ENCODE results near the gene CGB7. TPM values are rescaled to one million over a fixed set of nuclear protein-coding genes. Genes with fewer than 3 reads are reported as not detected.

CGB7 gene
- polyA plus RNA-seq, 4 donors: 0.03 to 0.13 TPM; not detected in 2

GRCh38 chr19:49010453-49010852, 47.1 kb downstream of the CGB7 start:
- no peak for DNase-seq
- no peak for FAIRE-seq
- H3K4me3 ChIP-seq (ENCODE audit: low read depth in 1 of 3, low read length in 3 of 3): no peak overlapping the region
- H3K9me3 ChIP-seq (ENCODE audit: control insufficient read depth in 2 of 2, insufficient read depth in 1 of 2, low read depth in 1 of 2, low read length in 1 of 2): no peaks in the 10 kb centered on the region
- H3K27me3 ChIP-seq (ENCODE audit: control insufficient read depth in 3 of 3, insufficient read depth in 3 of 3, low read length in 3 of 3): no peaks in the 10 kb centered on the region
- peaks cover 3 to 78% (median 17%) of the 10 kb centered on the region in 3 donors for H3K36me3 ChIP-seq (ENCODE audit: control insufficient read depth in 3 of 3, insufficient read depth in 2 of 3, low read depth in 1 of 3, low read length in 3 of 3)
- WGBS, 3 donors: 91 to 93% (median 93%) methylated on average over 18 of the region's 18 CpGs
- no peaks in the 10 kb centered on the region for H3K4me1 ChIP-seq (ENCODE audit: control insufficient read depth in 3 of 3, insufficient read depth in 2 of 3, low read depth in 1 of 3, low read length in 2 of 3)
- H3K27ac ChIP-seq (ENCODE audit: low read depth in 1 of 3, low read length in 2 of 3): no peak overlapping the region

- DNase-seq (no peak), FAIRE-seq (no peak)
- Histone ChIP-seq H3K27me3 (ENCODE audit: control insufficient read depth in 3 of 3, insufficient read depth in 3 of 3, low read length in 3 of 3) (no peaks in the 10 kb centered on the region), H3K4me3 (ENCODE audit: low read depth in 1 of 3, low read length in 3 of 3) (no peak overlapping the region), H3K9me3 (ENCODE audit: control insufficient read depth in 2 of 2, insufficient read depth in 1 of 2, low read depth in 1 of 2, low read length in 1 of 2) (no peaks in the 10 kb centered on the region), H3K27ac (ENCODE audit: low read depth in 1 of 3, low read length in 2 of 3) (no peak overlapping the region), H3K36me3 (ENCODE audit: control insufficient read depth in 3 of 3, insufficient read depth in 2 of 3, low read depth in 1 of 3, low read length in 3 of 3) (peaks cover 0 to 77% (median 17%) of the 10 kb centered on the region in 3 donors), H3K4me1 (ENCODE audit: control insufficient read depth in 3 of 3, insufficient read depth in 2 of 3, low read depth in 1 of 3, low read length in 2 of 3) (no peaks in the 10 kb centered on the region)
- WGBS, 3 donors: 90 to 95% (median 94%) methylated on average over 15 to 18 of the region's 18 CpGs
Observed at GRCh38 chr19:49009828-49010227, 47.7 kb downstream of the CGB7 start.

GRCh38 chr19:49006905-49007304, 50.6 kb downstream of the CGB7 start:
- DNase-seq (no peak), FAIRE-seq (no peak)
- 96 to 98% (median 97%) methylated on average over 22 of the region's 22 CpGs for WGBS, 3 donors
- Histone ChIP-seq H3K27ac (ENCODE audit: low read depth in 1 of 3, low read length in 2 of 3) (no peak overlapping the region), H3K4me3 (ENCODE audit: low read depth in 1 of 3, low read length in 3 of 3) (no peak overlapping the region), H3K9me3 (ENCODE audit: control insufficient read depth in 2 of 2, insufficient read depth in 1 of 2, low read depth in 1 of 2, low read length in 1 of 2) (no peaks in the 10 kb centered on the region), H3K4me1 (ENCODE audit: control insufficient read depth in 3 of 3, insufficient read depth in 2 of 3, low read depth in 1 of 3, low read length in 2 of 3) (no peaks in the 10 kb centered on the region), H3K27me3 (ENCODE audit: control insufficient read depth in 3 of 3, insufficient read depth in 3 of 3, low read length in 3 of 3) (no peaks in the 10 kb centered on the region), H3K36me3 (ENCODE audit: control insufficient read depth in 3 of 3, insufficient read depth in 2 of 3, low read depth in 1 of 3, low read length in 3 of 3) (peaks cover 4 to 77% (median 25%) of the 10 kb centered on the region in 3 donors)

GRCh38 chr19:49004964-49005614, 52.5 kb downstream of the CGB7 start:
- FAIRE-seq: no peak
- H3K4me1 ChIP-seq (ENCODE audit: control insufficient read depth in 3 of 3, insufficient read depth in 2 of 3, low read depth in 1 of 3, low read length in 2 of 3): no peaks in the 10 kb centered on the region
- no peaks in the 10 kb centered on the region for H3K9me3 ChIP-seq (ENCODE audit: control insufficient read depth in 2 of 2, insufficient read depth in 1 of 2, low read depth in 1 of 2, low read length in 1 of 2)
- peaks cover 4 to 63% (median 20%) of the 10 kb centered on the region in 3 donors for H3K36me3 ChIP-seq (ENCODE audit: control insufficient read depth in 3 of 3, insufficient read depth in 2 of 3, low read depth in 1 of 3, low read length in 3 of 3)
- WGBS, 3 donors: 93 to 95% (median 94%) methylated on average over 7 of the region's 7 CpGs
- no peak overlapping the region for H3K4me3 ChIP-seq (ENCODE audit: low read depth in 1 of 3, low read length in 3 of 3)
- H3K27ac ChIP-seq (ENCODE audit: low read depth in 1 of 3, low read length in 2 of 3): no peak overlapping the region
- H3K27me3 ChIP-seq (ENCODE audit: control insufficient read depth in 3 of 3, insufficient read depth in 3 of 3, low read length in 3 of 3): no peaks in the 10 kb centered on the region
- DNase-seq: no peak

Other genes starting within 250 kb of the CGB7 start
- 10 to 100 TPM; 16.2 to 70.9 (median 30.2) TPM for gene BCAT2, start 246.7 kb downstream of the CGB7 start, polyA plus RNA-seq
- 100 to 1,000 TPM in 1 of 4 donors, 10 to 100 TPM in 1, 1 to 10 TPM in 1, not detected in 1; 4.4 to 102 (median 11.6) TPM for gene HSD17B14, start 221.3 kb downstream of the CGB7 start, polyA plus RNA-seq
- gene PLEKHA4, start 189.1 kb downstream of the CGB7 start, polyA plus RNA-seq: 10 to 100 TPM in 2 of 4 donors, 1 to 10 TPM in 2; 4.0 to 20.3 (median 12.8) TPM
- 10 to 100 TPM; 52.8 to 73.0 (median 60.6) TPM for gene PPP1R15A, start 185.3 kb downstream of the CGB7 start, polyA plus RNA-seq
- under 1 TPM in 2 of 4 donors, not detected in 2; 0.10 to 0.38 TPM for gene TULP2, start 159.0 kb downstream of the CGB7 start, polyA plus RNA-seq
- 100 to 1,000 TPM; 102 to 359 (median 228) TPM for gene NUCB1, start 157.4 kb downstream of the CGB7 start, polyA plus RNA-seq
- 10 to 100 TPM in 2 of 4 donors, 1 to 10 TPM in 2; 2.9 to 36.2 (median 13.8) TPM for gene DHDH, start 124.0 kb downstream of the CGB7 start, polyA plus RNA-seq
- 100 to 1,000 TPM; 138 to 199 (median 162) TPM for gene BAX, start 102.9 kb downstream of the CGB7 start, polyA plus RNA-seq
- gene FTL, start 92.4 kb downstream of the CGB7 start, polyA plus RNA-seq: 1,000 to 10,000 TPM; 4,142 to 9,292 (median 8,268) TPM
- 10 to 100 TPM; 16.2 to 40.0 (median 25.0) TPM for gene GYS1, start 64.4 kb downstream of the CGB7 start, polyA plus RNA-seq
- gene RUVBL2, start 63.9 kb downstream of the CGB7 start, polyA plus RNA-seq: 100 to 1,000 TPM in 1 of 4 donors, 10 to 100 TPM in 3; 45.4 to 108 (median 57.3) TPM
- gene LHB, start 40.7 kb downstream of the CGB7 start, polyA plus RNA-seq: 10 to 100 TPM in 1 of 4 donors, 1 to 10 TPM in 2, under 1 TPM in 1; 0.12 to 40.5 (median 5.2) TPM
- not detected for gene CGB3, start 33.4 kb downstream of the CGB7 start, polyA plus RNA-seq
- not detected for gene CGB2, start 25.9 kb downstream of the CGB7 start, polyA plus RNA-seq
- not detected for gene CGB1, start 20.9 kb downstream of the CGB7 start, polyA plus RNA-seq
- under 1 TPM in 1 of 4 donors, not detected in 3; 0.09 TPM for gene CGB5, start 13.9 kb downstream of the CGB7 start, polyA plus RNA-seq
- gene CGB8, start 8.6 kb downstream of the CGB7 start, polyA plus RNA-seq: not detected
- gene NTF4, start 7.1 kb upstream of the CGB7 start, polyA plus RNA-seq: under 1 TPM in 1 of 4 donors, not detected in 3; 0.34 TPM
- gene KCNA7, start 14.9 kb upstream of the CGB7 start, polyA plus RNA-seq: under 1 TPM in 1 of 4 donors, not detected in 3; 0.03 TPM
- 100 to 1,000 TPM; 159 to 237 (median 223) TPM for gene SNRNP70, start 27.7 kb upstream of the CGB7 start, polyA plus RNA-seq
- 10 to 100 TPM in 2 of 4 donors, 1 to 10 TPM in 2; 7.7 to 21.9 (median 14.5) TPM for gene LIN7B, start 56.6 kb upstream of the CGB7 start, polyA plus RNA-seq
- gene C19orf73, start 61.4 kb upstream of the CGB7 start, polyA plus RNA-seq: 1 to 10 TPM; 1.4 to 7.6 (median 4.4) TPM
- gene PPFIA3, start 61.8 kb upstream of the CGB7 start, polyA plus RNA-seq: 10 to 100 TPM in 3 of 4 donors, 1 to 10 TPM in 1; 2.8 to 48.6 (median 30.1) TPM
- 1 to 10 TPM in 3 of 4 donors, under 1 TPM in 1; 0.67 to 2.6 (median 2.0) TPM for gene HRC, start 97.6 kb upstream of the CGB7 start, polyA plus RNA-seq
- 100 to 1,000 TPM in 2 of 4 donors, 10 to 100 TPM in 2; 15.8 to 298 (median 92.6) TPM for gene TRPM4, start 100.0 kb upstream of the CGB7 start, polyA plus RNA-seq